Thoracic aorta (tissue), 2 donors: ENCODE data around the gene CPT1B. TPM values are rescaled to one million over a fixed set of nuclear protein-coding genes. Genes with fewer than 3 reads are reported as not detected.

ENCODE experiments used
- ATAC-seq: fragments of 150-250 bp; one replicate; pipeline ENCODE4 v1.8.0; 2017; ENCODE audit warnings: low read depth; ENCODE audit not compliant: insufficient number of reproducible peaks, low FRiP score
- DNase-seq: peaks from one replicate; pipeline ENCODE4 v3.0.0-alpha.2; 2020; ENCODE audit warnings: low spot score
- H3K27ac ChIP-seq, 2 donors: fragments of 200-600 bp; sonication (generic); 1 replicate in 1 of 2; 2 replicates in 1 of 2; pipeline ENCODE4 v1.5.1; 2016; ENCODE audit warnings: mild to moderate bottlenecking in 2 of 2, moderate library complexity in 2 of 2
- H3K27me3 ChIP-seq: fragments of 200-600 bp; sonication (generic); replicated peaks from 2 replicates; pipeline ENCODE4 v1.6.0; 2016; ENCODE audit warnings: mild to moderate bottlenecking; ENCODE audit not compliant: insufficient read depth
- H3K36me3 ChIP-seq: fragments of 200-600 bp; sonication (generic); one replicate; pipeline ENCODE4 v1.5.1; 2016
- H3K4me1 ChIP-seq, 2 donors: fragments of 200-600 bp; sonication (generic); 1 replicate in 1 of 2; 2 replicates in 1 of 2; pipeline versions ENCODE4 v1.5.1 to v1.6.0; 2016; ENCODE audit warnings: low read depth in 2 of 2, mild to moderate bottlenecking in 1 of 2; ENCODE audit not compliant: control insufficient read depth in 1 of 2
- H3K4me3 ChIP-seq: fragments of 200-600 bp; sonication (generic); 2 replicates; pipeline ENCODE4 v1.5.1; 2016; ENCODE audit warnings: mild to moderate bottlenecking
- H3K9me3 ChIP-seq: fragments of 200-600 bp; sonication (generic); 2 replicates; pipeline ENCODE4 v1.5.1; 2016
- total RNA-seq, 2 donors: library from RNA; depleted of rRNA; stranded (reverse); fragments of >200 nt; gene quantifications; one replicate each; pipeline versions ENCODE4 v1.1.0 to v1.2.3, GENCODE V29; 2016
- TF ChIP-seq, protein P1 (sequence below): fragments of 200-600 bp; sonication (generic); IDR thresholded peaks from one replicate; pipeline ENCODE4 v1.5.1; 2019; ENCODE audit warnings: antibody characterized with exemption

Gene CPT1B
- total RNA-seq, 2 donors from 2014 or later: 14.6 to 21.4 TPM

DNA sequence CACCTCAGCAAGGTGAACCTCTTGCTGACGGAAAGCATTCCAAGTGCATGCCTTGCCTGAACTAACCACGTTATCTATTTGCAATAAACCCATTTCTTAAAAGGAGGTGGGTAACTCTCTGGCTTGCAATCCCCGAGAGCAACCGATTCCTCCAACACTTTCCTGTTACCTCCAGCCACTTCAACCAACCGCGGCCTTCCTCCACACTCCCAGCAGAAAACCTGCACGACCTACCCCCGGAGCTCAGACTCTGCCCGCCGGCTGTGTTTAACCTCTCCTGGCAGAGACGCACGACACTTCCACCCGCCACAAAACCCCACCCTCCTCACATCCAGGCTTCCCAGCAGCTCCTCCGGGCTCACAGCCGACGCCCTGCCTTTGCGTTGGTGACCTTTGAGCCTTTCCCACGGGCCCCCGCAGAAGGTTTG, 53.5 kb downstream of the CPT1B start:
- Histone ChIP-seq H3K27me3 (no peaks in the 10 kb centered on the region), H3K4me3 (peak overlapping the region; percentile 75), H3K4me1 (peaks cover 15 to 25% of the 10 kb centered on the region in 2 donors), H3K36me3 (peaks cover 35% of the 10 kb centered on the region), H3K9me3 (no peaks in the 10 kb centered on the region), H3K27ac (peak overlapping the region; percentile 69 to 75)
- ATAC-seq (no peak), DNase-seq (no peak)
- TF ChIP-seq, protein P1, sequence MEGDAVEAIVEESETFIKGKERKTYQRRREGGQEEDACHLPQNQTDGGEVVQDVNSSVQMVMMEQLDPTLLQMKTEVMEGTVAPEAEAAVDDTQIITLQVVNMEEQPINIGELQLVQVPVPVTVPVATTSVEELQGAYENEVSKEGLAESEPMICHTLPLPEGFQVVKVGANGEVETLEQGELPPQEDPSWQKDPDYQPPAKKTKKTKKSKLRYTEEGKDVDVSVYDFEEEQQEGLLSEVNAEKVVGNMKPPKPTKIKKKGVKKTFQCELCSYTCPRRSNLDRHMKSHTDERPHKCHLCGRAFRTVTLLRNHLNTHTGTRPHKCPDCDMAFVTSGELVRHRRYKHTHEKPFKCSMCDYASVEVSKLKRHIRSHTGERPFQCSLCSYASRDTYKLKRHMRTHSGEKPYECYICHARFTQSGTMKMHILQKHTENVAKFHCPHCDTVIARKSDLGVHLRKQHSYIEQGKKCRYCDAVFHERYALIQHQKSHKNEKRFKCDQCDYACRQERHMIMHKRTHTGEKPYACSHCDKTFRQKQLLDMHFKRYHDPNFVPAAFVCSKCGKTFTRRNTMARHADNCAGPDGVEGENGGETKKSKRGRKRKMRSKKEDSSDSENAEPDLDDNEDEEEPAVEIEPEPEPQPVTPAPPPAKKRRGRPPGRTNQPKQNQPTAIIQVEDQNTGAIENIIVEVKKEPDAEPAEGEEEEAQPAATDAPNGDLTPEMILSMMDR: no peak

DNA sequence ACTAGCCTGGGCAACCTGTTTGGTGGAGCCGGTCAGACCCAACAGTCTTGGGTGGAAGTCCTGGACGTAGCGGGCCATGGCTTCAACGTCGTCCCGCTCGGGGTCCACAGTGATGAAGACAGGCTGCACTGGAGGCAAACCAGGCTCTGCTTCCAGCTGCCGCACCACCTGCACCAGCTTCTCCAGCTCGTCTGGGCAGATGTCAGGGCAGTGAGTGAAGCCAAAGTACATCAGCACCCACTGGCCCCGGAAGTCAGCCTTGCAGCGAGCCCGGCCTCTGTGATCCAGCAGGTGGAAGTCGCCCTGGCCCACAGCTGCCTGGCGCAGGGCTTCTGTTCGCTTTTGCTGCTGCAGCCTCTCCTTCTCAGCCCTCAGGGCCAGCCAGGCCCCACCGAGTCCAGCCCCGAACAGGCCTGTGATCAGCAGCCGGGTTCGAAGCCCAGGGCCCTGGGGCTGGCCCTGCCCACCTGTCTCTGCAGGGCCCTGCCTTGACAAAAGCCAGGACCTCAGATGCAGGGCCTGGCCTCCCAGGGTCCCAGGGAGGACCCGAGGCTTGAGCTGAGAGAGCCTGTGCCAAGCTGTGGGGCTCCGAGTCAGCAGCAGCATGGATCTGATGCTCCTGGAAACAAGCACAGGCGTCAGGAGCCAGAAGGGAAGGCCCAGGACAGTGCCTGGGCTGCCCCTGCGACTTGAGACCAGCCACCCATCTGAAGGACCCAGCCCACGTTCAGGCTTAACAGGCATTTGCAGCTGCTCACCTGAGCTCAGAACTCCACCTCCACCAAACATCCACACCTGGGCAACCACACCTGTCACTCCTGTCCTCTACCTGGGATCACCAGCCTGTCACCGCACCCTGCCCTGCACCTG, 54.2 kb downstream of the CPT1B start:
- Histone ChIP-seq H3K4me3 (peak overlapping the region; percentile 75), H3K27ac (no peak overlapping the region)

DNA sequence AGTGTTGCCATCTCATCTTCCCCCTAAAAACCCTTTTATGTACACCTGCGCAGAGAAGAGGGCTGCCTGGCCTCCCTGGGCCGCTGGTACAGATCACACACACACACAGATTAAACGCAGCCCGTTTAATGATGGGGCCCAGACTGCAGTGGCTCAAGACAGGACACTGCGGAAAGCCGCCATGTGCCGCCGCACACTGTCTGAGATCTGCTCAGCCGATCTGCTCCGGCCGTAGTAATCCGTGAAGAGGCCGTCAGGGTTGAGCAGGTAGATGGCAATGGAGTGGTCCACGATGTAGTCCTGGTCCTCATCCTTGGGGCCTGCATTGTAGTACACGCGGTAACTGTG, 54.8 kb downstream of the CPT1B start:
- H3K27me3 ChIP-seq: no peaks in the 10 kb centered on the region
- TF ChIP-seq, protein P1: no peak
- no peak overlapping the region for H3K4me3 ChIP-seq
- DNase-seq (no peak), ATAC-seq (no peak)
- H3K4me1 ChIP-seq: peaks cover 15 to 17% of the 10 kb centered on the region in 2 donors
- no peak overlapping the region for H3K27ac ChIP-seq
- H3K36me3 ChIP-seq: peaks cover 47% of the 10 kb centered on the region
- no peaks in the 10 kb centered on the region for H3K9me3 ChIP-seq

More for the DNA sequence above, 54.2 kb downstream of the CPT1B start:
- DNase-seq (no peak), ATAC-seq (no peak)
- peaks cover 41% of the 10 kb centered on the region for H3K36me3 ChIP-seq
- no peaks in the 10 kb centered on the region for H3K9me3 ChIP-seq
- TF ChIP-seq, protein P1: no peak
- no peaks in the 10 kb centered on the region for H3K27me3 ChIP-seq
- H3K4me1 ChIP-seq: peaks cover 15 to 18% of the 10 kb centered on the region in 2 donors

DNA sequence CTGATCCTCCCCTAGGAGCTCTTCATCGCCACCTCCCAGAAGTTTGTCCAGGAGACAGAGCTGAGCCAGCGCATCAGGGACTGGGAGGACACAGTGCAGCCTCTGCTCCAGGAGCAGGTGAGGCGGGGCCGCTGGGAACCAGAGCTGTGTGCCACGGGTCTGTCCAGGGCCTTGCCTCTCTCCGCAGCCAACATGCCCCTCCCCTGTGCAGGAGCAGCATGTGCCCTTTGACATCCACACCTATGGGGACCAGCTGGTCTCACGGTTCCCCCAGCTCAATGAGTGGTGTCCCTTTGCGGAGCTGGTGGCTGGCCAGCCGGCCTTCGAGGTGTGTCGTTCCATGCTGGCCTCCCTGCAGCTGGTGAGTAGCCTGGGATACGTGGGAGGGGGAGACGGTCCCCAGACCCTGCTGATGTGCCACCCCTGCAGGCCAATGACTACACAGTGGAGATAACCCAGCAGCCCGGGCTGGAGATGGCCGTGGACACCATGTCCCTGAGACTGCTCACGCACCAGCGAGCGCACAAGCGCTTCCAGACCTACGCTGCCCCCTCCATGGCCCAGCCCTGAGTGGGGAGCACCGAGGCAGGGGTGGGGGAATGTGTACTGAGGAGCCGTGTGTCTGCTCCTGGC, 55.3 kb downstream of the CPT1B start:
- ATAC-seq (no peak), DNase-seq (no peak)
- Histone ChIP-seq H3K27ac (no peak overlapping the region), H3K36me3 (peaks cover 52% of the 10 kb centered on the region), H3K9me3 (no peaks in the 10 kb centered on the region), H3K27me3 (no peaks in the 10 kb centered on the region), H3K4me1 (peaks cover 15 to 17% of the 10 kb centered on the region in 2 donors), H3K4me3 (no peak overlapping the region)
- TF ChIP-seq, protein P1: no peak

DNA sequence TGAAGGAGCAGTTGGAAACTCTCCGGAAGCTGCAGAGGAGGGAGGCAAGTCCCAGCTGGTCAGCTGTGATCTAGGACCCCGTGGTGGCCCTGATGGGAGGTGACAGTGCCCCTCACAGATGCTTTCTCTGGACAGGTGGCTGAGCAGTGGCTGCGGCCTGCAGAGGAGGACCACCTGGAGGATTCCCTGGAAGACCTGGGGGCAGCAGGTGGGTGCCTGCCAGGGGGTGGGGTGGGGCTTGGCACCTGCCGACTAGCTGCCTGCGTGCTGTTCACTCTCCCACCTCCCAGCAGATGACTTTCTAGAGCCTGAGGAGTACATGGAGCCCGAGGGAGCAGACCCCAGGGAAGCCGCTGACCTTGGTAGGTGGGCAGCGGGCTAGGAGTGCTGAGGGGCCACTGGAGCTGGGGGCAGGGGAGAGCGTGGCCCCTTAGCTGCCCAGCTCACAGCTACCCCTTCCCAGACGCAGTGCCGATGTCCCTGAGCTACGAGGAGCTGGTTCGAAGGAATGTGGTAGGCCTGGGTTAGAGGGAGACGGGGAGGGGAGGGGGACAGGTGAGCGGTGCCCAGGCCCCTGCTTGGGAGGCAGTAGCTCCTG, 55.9 kb downstream of the CPT1B start:
- no peak overlapping the region for H3K27ac ChIP-seq
- peaks cover 56% of the 10 kb centered on the region for H3K36me3 ChIP-seq
- H3K27me3 ChIP-seq: no peaks in the 10 kb centered on the region
- no peak for DNase-seq
- no peak overlapping the region for H3K4me3 ChIP-seq
- H3K9me3 ChIP-seq: no peaks in the 10 kb centered on the region
- TF ChIP-seq, protein P1: no peak
- ATAC-seq: no peak
- peaks cover 15 to 17% of the 10 kb centered on the region in 2 donors for H3K4me1 ChIP-seq
